GM19328 (cell line): ENCODE data around the gene RPS6KA1.
"Not testable (repeated sequence)": the region's sequence is repeated elsewhere in the genome, so short reads cannot be mapped to it uniquely, and the experiment has no call there.

Source experiments
- ATAC-seq: cut with Tn5 transposase; IDR thresholded peaks from one replicate; pipeline ENCODE4 v1.9.1; 2021; ENCODE audit warnings: mild to moderate bottlenecking, moderate library complexity; ENCODE audit not compliant: unreplicated experiment

RPS6KA1 gene

DNA sequence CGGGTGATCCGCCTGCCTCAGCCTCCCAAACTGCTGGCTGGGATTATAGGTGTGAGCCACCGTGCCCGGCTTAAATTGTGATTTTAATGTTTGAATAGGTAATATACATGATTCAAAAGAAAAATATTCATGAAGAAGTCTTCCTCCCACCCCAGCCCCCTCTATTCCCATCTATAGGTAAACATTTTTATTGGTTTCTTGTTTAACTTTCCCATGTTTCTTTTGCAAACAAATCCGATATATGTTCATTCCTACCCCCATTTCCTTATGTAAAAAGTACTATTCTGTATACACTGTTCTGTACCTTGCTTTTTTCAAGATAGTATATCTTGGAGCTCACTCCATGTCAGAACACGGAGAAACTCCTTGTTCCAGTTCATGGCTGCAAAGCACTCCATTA lies 23.2 kb downstream of the RPS6KA1 start:
- no peak for ATAC-seq

DNA sequence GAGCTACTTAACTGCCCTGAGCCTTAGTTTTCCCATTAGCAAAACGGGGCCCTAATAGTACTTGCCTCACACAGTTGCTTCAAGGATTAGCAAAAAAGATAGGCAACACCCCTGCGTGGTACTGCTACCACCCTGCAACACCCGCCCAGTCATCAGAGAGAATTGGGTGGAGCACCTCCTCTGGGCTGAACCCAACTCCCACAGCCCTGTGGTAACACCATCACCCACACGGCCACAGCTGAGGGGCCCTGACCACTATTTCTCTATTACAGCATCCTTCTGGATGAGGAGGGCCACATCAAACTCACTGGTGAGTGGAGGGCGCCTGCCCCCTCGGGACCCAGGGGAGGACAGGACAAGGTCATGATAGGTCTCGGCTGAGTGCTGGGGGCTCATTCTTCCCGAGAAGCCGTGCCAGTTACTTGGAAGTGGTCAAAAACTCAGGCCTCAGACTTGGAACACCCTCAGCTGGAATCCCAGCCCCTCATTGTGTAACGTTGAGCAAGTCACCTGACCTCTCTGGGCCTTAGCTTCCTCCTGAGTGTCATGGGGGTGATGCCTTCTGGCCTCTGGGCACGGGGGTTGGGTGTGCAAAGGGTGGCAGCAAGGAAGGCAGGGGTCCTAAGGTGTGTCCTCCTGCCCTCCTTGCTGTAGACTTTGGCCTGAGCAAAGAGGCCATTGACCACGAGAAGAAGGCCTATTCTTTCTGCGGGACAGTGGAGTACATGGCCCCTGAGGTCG lies 24.6 kb downstream of the RPS6KA1 start:
- no peak for ATAC-seq

DNA sequence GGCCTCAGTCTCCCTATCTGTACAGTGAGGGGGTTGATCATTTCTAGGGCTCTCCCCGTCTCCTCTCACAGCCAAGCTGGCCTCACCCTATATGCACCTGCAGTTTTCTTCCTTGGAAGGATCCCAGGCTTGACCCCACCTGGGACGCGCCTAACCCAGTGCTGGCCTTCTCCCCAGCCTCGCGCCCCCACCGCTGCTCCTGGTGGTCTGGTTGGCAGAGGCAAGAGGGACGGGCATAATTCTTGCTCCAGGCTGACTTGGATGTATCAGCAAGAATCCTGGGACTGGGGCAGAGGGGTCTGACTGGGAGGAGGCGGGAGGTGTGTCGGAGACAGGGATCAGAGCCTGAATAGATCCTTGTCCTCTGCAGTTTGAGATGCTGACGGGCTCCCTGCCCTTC lies 25.2 kb downstream of the RPS6KA1 start:
- ATAC-seq = no peak

DNA sequence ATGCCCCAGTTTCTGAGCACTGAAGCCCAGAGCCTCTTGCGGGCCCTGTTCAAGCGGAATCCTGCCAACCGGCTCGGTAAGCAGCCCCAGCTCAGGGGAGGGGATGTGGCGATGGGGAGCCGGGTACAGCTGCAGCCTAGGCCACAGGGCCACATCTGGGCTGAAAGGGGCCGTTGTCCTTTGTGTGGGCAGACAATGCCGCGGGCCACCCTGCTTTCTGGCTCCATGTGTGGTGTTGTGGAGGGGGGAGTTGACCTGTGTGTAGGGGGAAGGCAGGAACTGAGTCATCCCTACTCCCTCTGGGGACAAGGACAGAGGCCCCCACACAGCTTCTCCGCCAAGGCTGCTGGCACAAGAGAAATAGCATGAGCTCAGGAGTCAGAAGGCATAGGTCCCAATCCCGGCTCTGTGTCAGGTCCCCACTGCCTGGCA lies 26.0 kb downstream of the RPS6KA1 start:
- no peak for ATAC-seq

DNA sequence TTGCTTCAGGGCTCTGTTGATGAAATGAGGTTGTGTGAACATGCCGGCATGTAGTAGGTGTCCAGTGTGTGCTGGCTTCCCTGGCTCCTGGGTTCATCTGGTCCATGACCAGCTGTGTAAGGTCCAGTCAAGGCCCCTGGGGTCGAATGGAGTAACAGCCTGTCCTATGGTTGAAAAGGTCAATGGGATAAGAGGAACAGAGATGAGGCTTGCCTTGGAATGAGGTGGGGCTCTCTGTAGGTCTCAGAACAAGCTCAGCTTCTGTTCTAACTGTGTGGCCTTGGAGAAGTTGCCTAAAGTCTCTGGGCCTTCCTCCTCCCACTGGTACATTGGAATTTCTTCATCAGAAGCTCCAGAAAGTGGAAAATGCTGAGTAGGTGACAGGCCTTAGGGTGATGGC lies 26.6 kb downstream of the RPS6KA1 start:
- no peak for ATAC-seq

DNA sequence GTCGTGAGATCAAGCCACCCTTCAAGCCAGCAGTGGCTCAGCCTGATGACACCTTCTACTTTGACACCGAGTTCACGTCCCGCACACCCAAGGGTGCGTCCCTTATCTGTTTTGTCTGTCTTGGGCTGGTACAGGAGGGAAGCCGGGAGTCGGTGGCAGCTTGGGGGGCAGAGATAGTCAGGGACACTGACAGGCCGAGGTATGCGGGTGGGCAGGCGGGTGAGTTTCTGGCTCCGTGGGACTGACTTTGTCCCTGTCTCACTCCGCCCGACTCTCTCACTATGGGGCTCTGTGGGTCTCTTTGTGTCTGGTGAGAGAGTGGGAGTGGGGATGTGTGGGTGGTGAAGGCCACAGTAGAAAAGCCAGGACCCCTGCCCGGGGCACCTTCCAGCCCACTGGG lies 27.4 kb downstream of the RPS6KA1 start:
- ATAC-seq = no peak

DNA sequence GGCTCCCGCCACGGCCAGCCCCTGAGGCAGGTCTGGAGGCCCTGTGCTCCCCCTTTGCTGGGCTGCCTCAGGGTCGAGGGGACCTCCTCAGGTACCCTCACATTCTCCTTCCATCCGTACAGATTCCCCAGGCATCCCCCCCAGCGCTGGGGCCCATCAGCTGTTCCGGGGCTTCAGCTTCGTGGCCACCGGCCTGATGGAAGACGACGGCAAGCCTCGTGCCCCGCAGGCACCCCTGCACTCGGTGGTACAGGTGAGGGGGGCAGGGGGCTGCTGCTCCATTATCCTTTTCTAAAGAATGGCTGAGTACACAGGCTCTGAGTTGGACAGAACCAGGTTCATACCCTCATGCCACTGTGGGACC lies 29.1 kb downstream of the RPS6KA1 start:
- ATAC-seq = no peak

DNA sequence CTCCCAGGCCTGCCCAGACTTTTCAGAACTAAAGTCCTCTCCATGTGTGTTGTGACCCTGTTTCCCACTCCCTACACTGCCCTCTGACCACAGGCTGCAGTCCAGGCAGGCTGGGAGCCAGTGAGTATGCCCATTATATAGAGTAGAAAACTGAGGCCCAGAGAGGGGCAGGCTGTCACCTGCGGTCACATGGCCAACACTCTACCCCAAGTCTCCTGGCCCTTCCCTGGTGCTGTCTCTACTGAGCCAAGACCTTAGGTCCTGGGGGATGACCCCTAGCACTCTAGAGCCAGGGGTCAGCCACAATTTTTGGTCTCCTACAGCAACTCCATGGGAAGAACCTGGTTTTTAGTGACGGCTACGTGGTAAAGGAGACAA lies 30.8 kb downstream of the RPS6KA1 start:
- no peak for ATAC-seq

DNA sequence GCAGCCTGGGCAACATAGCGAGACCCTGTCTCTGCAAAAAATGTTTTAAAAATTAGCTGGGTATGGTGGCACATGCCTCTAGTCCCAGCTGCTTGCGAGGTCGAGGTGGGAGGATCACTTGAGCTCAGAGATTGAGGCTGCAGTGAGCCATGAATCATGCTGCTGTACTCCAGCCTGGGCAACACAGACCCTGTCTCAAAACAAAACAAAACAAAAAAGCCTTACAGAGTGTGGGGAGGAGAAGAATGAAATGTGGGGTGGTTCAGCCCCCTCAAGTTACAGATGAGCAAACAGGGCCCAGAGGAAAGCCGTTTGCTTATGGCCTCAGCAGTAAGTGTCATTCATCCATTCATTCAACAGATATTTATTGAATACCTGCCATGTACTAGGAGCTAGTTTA lies 40.7 kb downstream of the RPS6KA1 start:
- no peak for ATAC-seq

DNA sequence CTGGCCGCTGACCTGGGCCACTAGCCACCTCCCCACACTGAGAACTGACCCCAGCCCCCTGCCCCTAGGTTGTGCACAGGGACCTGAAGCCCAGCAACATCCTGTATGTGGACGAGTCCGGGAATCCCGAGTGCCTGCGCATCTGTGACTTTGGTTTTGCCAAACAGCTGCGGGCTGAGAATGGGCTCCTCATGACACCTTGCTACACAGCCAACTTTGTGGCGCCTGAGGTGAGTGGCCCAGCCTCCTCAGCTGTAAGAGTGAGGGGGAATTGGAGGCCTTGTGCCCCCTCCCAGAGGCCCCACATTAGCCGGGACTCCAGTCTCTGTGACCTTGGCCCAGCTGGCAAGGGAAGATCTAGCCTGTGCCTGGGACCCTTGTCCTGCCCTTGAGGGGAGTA lies 41.8 kb downstream of the RPS6KA1 start:
- no peak for ATAC-seq

DNA sequence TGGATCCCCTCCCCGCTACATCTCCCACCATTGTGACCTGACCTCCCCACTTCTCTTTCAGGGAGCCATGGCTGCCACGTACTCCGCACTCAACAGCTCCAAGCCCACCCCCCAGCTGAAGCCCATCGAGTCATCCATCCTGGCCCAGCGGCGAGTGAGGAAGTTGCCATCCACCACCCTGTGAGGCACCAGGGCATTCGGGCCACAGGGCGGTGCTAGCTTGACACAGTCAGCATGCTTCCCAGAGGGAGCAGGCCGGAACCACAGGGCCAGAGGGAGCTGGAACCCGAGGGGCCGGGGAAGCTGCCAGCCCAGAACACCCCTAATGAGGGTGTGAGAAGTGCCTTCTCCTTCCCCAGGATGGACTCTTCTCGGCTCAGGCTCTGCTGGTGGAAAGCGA lies 44.5 kb downstream of the RPS6KA1 start:
- ATAC-seq = no peak

DNA sequence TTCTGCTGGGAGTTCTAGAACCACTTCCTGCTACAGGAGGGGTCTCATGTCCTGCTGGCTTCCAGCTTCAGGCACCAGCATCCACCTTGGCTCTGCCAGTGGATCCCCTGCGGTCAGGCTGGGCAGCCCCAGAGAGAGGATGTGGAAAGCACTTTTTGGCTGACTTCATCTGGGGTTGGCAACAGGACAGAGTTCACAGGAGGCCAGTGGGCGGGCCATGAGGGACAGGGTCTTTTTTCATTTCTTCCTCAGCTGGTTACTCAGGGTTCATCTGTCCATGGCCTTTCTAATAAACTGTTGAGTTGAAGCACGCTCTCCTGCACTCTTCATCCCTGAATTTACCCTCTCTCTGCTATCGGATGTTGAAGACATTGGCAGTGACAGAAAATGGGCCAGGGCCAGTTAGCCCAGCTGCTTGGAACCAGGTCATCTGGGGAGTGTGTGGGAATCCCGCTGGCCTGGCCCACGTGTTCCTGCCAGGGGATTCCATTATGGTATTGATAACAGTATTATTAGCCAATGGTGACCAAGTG lies 45.2 kb downstream of the RPS6KA1 start:
- no peak for ATAC-seq

DNA sequence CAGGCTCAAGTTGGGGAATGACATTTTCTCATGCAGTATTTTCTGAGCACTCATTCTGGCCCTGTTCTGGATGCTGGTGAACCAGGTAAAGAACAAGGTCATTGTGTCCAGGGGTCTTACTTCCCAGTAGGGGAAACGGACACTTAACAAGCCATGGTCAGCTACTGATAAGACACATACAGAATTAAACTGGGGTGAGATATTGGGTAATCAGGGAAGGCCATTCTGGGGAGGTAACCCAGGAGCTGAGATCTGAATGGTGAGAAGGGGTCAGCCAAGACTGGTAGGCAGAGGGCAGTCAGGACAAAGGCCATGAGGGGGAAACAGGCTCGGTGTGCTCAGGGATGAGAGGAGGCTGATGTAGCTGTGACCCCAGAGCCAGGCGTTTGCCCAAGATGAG lies 45.8 kb downstream of the RPS6KA1 start:
- no peak for ATAC-seq

DNA sequence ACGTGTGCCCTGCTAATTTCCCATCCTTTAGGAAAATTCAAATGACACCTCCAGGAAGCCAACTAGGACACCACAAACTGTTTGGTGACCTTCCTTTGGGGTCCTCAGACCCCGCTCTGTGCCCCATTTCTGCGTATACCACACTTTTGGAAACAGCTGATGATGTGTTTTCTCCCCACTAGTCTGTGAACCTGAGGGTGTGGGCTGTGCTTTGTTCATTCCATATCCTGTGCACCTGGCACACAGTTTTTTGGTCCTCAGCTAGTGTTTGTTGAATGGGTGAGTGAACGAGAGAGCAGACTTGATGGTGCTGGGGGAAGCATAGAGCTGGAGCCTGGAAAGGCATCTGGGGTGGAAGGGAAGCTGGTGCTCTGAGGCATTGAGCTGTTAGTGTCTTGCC lies 48.6 kb downstream of the RPS6KA1 start:
- ATAC-seq = no peak

DNA sequence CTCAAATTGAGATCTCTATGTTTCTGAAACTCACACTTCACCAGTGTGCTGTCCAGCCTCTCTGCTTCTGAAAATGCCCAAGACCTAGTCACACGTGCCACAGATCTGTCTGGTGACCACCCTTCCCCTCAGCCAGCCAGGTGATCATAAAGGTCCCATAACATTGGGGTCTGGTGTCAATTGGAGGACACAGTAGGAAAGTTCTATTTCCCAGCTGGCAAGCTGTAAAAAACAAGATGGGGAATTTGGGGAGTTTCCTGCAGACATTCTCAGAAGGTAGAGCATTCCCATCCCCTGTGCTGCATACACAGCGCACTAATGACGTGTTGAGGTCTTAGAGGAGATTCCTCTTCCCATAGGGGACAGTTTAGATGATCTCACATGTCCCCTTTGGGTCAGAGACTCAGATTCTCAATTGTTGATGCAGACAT lies 50.1 kb downstream of the RPS6KA1 start:
- no peak for ATAC-seq

DNA sequence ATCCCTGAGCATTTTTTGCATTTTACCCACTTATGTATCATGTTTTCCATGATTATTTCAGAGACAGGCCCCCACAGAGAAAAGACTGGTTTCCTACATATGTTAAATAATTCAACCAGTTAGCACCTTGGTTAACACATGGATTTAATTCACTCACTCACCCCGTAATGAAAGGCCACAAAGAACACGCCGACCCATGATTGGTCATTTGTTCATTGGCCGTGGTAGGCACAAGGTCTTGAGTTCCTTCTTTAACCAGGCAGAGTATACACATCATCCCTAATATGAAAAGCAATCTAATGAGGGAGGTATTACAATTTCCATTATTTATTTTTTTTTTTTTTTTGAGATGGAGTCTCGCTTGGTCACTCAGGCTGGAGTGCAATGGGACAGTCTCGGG lies 50.6 kb downstream of the RPS6KA1 start:
- no peak for ATAC-seq

DNA sequence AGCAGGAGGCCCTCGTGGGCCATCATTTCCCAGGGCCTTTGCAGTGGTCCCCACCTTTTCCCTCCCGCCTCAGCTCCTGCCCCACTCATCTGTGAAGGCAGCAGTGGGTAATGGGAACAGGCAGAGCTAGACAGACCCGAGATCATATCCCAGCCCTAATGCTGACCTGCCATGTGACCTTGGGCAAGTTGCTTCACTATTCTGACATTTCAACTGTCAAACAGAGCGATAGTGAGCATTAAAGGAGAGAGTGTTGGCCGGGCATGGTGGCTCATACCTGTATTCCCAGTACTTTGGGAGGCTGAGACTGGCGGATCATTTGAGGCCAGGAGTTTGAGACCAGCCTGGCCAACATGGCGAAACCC lies 51.7 kb downstream of the RPS6KA1 start:
- ATAC-seq = no peak

DNA sequence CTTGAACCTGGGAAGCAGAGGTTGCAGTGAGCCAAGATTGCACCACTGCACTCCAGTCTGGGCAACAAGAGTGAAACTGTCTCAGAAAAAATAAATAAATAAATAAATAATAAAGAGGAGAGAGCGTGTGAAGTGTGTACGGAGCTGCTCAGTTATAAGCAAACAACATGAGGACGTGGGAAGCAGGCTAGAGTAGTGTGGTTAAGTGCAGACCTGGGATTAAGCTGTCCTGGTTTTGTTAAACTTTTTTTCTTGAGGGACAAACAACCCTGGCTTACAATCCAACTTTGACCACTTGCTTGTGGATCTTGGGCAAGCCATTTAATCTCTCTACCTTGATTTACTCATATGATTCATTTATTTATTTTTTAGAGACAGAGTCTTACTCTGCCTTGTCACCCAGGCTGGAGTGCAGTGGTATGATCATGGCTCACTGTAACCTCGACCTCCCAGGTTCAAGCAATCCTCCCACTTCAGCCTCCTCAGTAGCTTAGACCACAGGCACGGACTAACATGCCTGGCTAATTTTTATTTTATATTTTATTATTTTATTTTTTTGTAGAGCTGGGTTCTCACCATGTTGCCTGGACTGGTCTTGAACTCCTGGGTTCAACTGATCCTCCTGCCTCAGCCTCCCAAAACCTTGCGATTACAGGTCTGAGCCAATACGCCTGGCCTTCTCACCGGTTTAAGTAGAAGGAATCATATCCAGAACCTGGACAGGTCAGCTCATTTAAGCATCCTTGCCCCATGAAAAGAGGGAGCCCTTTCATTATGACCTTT lies 52.7 kb downstream of the RPS6KA1 start:
- no peak for ATAC-seq

DNA sequence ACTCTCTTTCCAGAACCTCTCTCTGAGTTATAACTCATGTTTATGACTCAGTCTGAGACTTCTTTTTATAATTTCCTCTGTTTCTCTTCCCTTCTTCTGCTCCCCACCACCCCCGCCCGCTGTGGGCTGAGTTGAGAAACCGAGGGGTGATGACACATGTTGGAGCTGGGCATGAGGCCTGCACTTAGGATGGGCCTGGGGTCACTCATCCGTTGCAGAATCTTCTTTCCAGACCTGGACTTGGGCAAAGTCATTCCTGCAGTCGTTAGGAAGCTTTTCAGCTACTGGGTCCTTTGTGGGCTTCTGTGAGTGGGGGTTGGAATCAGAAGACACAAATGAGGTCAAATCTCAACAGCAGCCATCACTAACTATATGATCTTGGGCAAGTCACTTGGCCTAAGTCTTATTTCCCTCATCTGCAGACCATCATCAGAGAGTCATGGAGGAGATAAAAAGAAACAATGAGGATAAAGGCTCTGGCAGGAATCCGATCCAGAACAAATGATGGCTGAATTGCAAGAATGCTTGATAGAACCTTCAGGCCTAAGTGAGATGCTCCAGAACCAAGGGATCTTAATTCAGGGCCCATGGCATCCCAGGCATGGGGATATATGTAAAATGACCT lies 53.4 kb downstream of the RPS6KA1 start:
- ATAC-seq = no peak

DNA sequence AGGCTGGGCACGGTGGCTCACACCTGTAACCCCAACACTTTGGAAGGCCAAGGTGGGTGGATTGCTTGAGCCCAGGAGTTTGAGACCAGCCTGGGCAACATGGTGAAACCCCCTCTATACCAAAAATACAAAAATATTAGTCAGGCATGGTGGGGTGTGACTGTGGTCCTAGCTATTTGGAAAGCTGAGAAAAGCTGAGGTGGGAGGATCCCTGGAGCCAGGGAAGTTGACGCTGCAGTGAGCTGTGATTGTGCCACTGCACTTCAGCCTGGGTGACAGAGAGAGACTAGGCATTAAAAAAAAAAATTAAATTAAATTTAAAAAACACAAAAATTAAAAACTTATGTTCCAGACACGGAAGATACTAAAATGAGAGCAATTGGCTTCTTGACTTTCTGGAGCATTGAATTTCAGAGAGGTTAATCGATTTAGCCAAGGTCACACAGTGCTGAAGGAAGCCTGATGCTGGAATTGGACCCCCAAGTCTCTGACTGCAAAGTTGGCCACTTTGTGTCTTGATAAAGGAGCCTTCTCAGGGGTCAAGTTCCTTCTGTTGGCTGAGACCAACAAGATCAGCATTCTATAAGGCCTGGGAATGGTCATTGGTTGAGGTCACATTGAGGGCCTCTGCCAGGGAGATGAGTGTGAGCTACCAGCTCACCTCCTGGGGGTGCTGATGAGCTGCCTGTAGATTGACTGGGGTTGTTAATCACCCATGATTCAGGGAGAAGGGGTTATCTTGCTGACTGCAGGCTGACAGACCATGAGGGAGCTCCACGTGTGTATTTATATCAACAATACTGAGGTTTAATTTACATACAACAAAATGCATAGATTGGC lies 54.3 kb downstream of the RPS6KA1 start:
- ATAC-seq = no peak

DNA sequence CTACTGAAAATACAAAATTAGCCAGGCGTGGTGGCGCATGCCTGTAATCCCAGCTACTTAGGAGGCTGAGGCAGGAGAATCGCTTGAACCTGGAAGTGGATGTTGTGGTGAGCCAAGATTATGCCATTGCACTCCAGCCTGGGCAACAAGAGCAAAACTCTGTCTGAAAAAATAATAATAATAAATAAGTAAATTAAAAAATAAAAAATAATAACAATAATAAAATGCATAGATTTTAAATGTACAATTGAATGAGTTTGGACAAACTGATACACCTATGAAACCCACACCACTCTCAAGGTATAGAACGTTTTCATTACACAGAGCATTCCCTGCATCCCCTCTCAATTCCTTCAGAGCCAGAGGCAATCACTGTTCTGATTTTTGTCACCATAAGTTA lies 55.0 kb downstream of the RPS6KA1 start:
- ATAC-seq = not testable (repeated sequence)
